KMS-11 (cell line): ENCODE measurements around the gene TENM3.

Source experiments
- H2AFZ ChIP-seq: fragments of 200-600 bp; sonication (generic); 2 replicates; pipeline ENCODE4 v1.6.1; 2016; ENCODE audit warnings: antibody characterized with exemption, mixed run types, low read depth
- H3K27ac ChIP-seq: fragments of 200-600 bp; sonication (generic); 2 replicates; pipeline ENCODE4 v1.6.1; 2016; ENCODE audit warnings: mild to moderate bottlenecking, mixed run types
- H3K27me3 ChIP-seq: fragments of 200-600 bp; sonication (generic); 2 replicates; pipeline ENCODE4 v1.6.1; 2017; ENCODE audit warnings: mild to moderate bottlenecking, low read depth, mixed run types, moderate library complexity; ENCODE audit not compliant: insufficient read depth
- H3K36me3 ChIP-seq: fragments of 200-600 bp; sonication (generic); 2 replicates; pipeline ENCODE4 v1.6.1; 2017; ENCODE audit warnings: mild to moderate bottlenecking, mixed run types; ENCODE audit not compliant: insufficient read depth
- H3K4me1 ChIP-seq: fragments of 200-600 bp; sonication (generic); 2 replicates; pipeline ENCODE4 v1.6.1; 2016; ENCODE audit warnings: mild to moderate bottlenecking, low read depth, mixed run types; ENCODE audit not compliant: poor library complexity, severe bottlenecking
- H3K4me2 ChIP-seq: fragments of 200-600 bp; sonication (generic); 2 replicates; pipeline ENCODE4 v1.7.0; 2016; ENCODE audit warnings: mild to moderate bottlenecking, mixed run types
- H3K4me3 ChIP-seq: fragments of 200-600 bp; sonication (generic); IDR thresholded peaks from 2 replicates; pipeline ENCODE4 v1.6.1; 2017; ENCODE audit warnings: low read depth, low read length, mixed read lengths; ENCODE audit not compliant: insufficient read depth
- H3K79me2 ChIP-seq: fragments of 200-600 bp; sonication (generic); 2 replicates; pipeline ENCODE4 v1.6.1; 2016; ENCODE audit warnings: low read depth, mixed run types; ENCODE audit not compliant: insufficient read depth
- H3K9ac ChIP-seq: fragments of 200-600 bp; sonication (generic); 2 replicates; pipeline ENCODE4 v1.6.1; 2016; ENCODE audit warnings: mild to moderate bottlenecking, mixed run types
- H4K20me1 ChIP-seq: fragments of 200-600 bp; sonication (generic); 2 replicates; pipeline ENCODE4 v1.6.1; 2016; ENCODE audit warnings: mild to moderate bottlenecking, mixed run types; ENCODE audit not compliant: insufficient read depth
- TF ChIP-seq, protein P1 (sequence below): fragments of 200-600 bp; sonication (generic); conservative IDR thresholded peaks from 2 replicates; pipeline ENCODE4 v1.6.1; 2017; ENCODE audit warnings: low read depth, mild to moderate bottlenecking, antibody characterized with exemption, low read length, moderate library complexity, mixed read lengths

The TENM3 gene

GRCh38 chr4:182221987-182222386 is 21.2 kb upstream of the TENM3 start:
- no peaks in the 10 kb centered on the region for H3K79me2 ChIP-seq
- TF ChIP-seq, protein P1, sequence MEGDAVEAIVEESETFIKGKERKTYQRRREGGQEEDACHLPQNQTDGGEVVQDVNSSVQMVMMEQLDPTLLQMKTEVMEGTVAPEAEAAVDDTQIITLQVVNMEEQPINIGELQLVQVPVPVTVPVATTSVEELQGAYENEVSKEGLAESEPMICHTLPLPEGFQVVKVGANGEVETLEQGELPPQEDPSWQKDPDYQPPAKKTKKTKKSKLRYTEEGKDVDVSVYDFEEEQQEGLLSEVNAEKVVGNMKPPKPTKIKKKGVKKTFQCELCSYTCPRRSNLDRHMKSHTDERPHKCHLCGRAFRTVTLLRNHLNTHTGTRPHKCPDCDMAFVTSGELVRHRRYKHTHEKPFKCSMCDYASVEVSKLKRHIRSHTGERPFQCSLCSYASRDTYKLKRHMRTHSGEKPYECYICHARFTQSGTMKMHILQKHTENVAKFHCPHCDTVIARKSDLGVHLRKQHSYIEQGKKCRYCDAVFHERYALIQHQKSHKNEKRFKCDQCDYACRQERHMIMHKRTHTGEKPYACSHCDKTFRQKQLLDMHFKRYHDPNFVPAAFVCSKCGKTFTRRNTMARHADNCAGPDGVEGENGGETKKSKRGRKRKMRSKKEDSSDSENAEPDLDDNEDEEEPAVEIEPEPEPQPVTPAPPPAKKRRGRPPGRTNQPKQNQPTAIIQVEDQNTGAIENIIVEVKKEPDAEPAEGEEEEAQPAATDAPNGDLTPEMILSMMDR: no peak
- H3K4me2 ChIP-seq: no peak overlapping the region
- no peaks in the 10 kb centered on the region for H3K36me3 ChIP-seq
- no peak overlapping the region for H3K9ac ChIP-seq
- H3K27ac ChIP-seq: no peak overlapping the region
- no peak overlapping the region for H3K4me3 ChIP-seq
- no peak overlapping the region for H2AFZ ChIP-seq
- no peaks in the 10 kb centered on the region for H3K27me3 ChIP-seq
- no peaks in the 10 kb centered on the region for H3K4me1 ChIP-seq
- H4K20me1 ChIP-seq: no peaks in the 10 kb centered on the region

- TF ChIP-seq, protein P1: no peak
- Histone ChIP-seq H3K4me2 (no peak overlapping the region), H3K79me2 (no peaks in the 10 kb centered on the region), H3K27ac (no peak overlapping the region), H3K4me3 (no peak overlapping the region), H3K36me3 (no peaks in the 10 kb centered on the region), H4K20me1 (no peaks in the 10 kb centered on the region), H2AFZ (no peak overlapping the region), H3K9ac (no peak overlapping the region), H3K27me3 (no peaks in the 10 kb centered on the region), H3K4me1 (no peaks in the 10 kb centered on the region)
These were observed 20.4 kb upstream of the TENM3 start for GRCh38 chr4:182222766-182223165.

- H3K79me2 ChIP-seq: no peaks in the 10 kb centered on the region
- no peak overlapping the region for H3K4me3 ChIP-seq
- H3K27me3 ChIP-seq: no peaks in the 10 kb centered on the region
- H2AFZ ChIP-seq: no peak overlapping the region
- H4K20me1 ChIP-seq: no peaks in the 10 kb centered on the region
- no peaks in the 10 kb centered on the region for H3K36me3 ChIP-seq
- H3K27ac ChIP-seq: no peak overlapping the region
- TF ChIP-seq, protein P1: no peak
- H3K4me1 ChIP-seq: no peaks in the 10 kb centered on the region
- no peak overlapping the region for H3K4me2 ChIP-seq
- no peak overlapping the region for H3K9ac ChIP-seq
These were observed 19.5 kb upstream of the TENM3 start for GRCh38 chr4:182223708-182224107.

- H3K79me2 ChIP-seq: no peaks in the 10 kb centered on the region
- H3K27me3 ChIP-seq: no peaks in the 10 kb centered on the region
- no peak overlapping the region for H3K27ac ChIP-seq
- TF ChIP-seq, protein P1: no peak
- no peak overlapping the region for H2AFZ ChIP-seq
- H3K9ac ChIP-seq: no peak overlapping the region
- no peaks in the 10 kb centered on the region for H3K4me1 ChIP-seq
- no peak overlapping the region for H3K4me3 ChIP-seq
- H4K20me1 ChIP-seq: no peaks in the 10 kb centered on the region
- no peaks in the 10 kb centered on the region for H3K36me3 ChIP-seq
- no peak overlapping the region for H3K4me2 ChIP-seq
These were observed 18.9 kb upstream of the TENM3 start for GRCh38 chr4:182224192-182224850.
